ENCODE results near the gene HKDC1.
"Not testable (repeated sequence)": the region's sequence is repeated elsewhere in the genome, so short reads cannot be mapped to it uniquely, and the experiment has no call there.

The HKDC1 gene

GRCh38 chr10:69242852-69243212, 22.7 kb downstream of the HKDC1 start:
- no peak for DNase-seq

GRCh38 chr10:69243817-69244216, 23.7 kb downstream of the HKDC1 start:
- DNase-seq: no peak

- no peak for DNase-seq
Measured at GRCh38 chr10:69246036-69246435, 25.9 kb downstream of the HKDC1 start.

GRCh38 chr10:69246581-69247312, 26.6 kb downstream of the HKDC1 start:
- DNase-seq: no peak

- DNase-seq: no peak
Measured at GRCh38 chr10:69247313-69247710, 27.2 kb downstream of the HKDC1 start.

GRCh38 chr10:69248117-69248730, 28.1 kb downstream of the HKDC1 start:
- DNase-seq: no peak

- DNase-seq: no peak
Measured at GRCh38 chr10:69250041-69250440, 29.9 kb downstream of the HKDC1 start.

- DNase-seq: not testable (repeated sequence)
Measured at GRCh38 chr10:69251417-69251816, 31.3 kb downstream of the HKDC1 start.

GRCh38 chr10:69253171-69253570, 33.0 kb downstream of the HKDC1 start:
- no peak for DNase-seq

- DNase-seq: no peak
Measured at GRCh38 chr10:69254877-69255276, 34.7 kb downstream of the HKDC1 start.

- DNase-seq: no peak
Measured at GRCh38 chr10:69259547-69260243, 39.6 kb downstream of the HKDC1 start.

GRCh38 chr10:69261184-69261583, 41.1 kb downstream of the HKDC1 start:
- DNase-seq: no peak

- no peak for DNase-seq
Measured at GRCh38 chr10:69262292-69262751, 42.2 kb downstream of the HKDC1 start.

- no peak for DNase-seq
Measured at GRCh38 chr10:69265521-69265920, 45.4 kb downstream of the HKDC1 start.

GRCh38 chr10:69268761-69269416, 48.8 kb downstream of the HKDC1 start:
- no peak for DNase-seq

GRCh38 chr10:69269761-69270160, 49.6 kb downstream of the HKDC1 start:
- no peak for DNase-seq

GRCh38 chr10:69270990-69271389, 50.9 kb downstream of the HKDC1 start:
- DNase-seq: no peak

- DNase-seq: no peak
Measured at GRCh38 chr10:69272624-69273023, 52.5 kb downstream of the HKDC1 start.

- DNase-seq: no peak
Measured at GRCh38 chr10:69275444-69275843, 55.3 kb downstream of the HKDC1 start.

- DNase-seq: no peak
Measured at GRCh38 chr10:69276503-69276902, 56.4 kb downstream of the HKDC1 start.

GRCh38 chr10:69278446-69278963, 58.4 kb downstream of the HKDC1 start, which contains the start of gene HK1:
HK1 (plus strand) TSS chr10:69278496.
- no peak for DNase-seq

GRCh38 chr10:69279110-69279509, 59.0 kb downstream of the HKDC1 start:
- DNase-seq: no peak
